PC-9 (cell line): Measurements from ENCODE around the gene SGMS1. TPM values are rescaled to one million over a fixed set of nuclear protein-coding genes. Genes with fewer than 3 reads are reported as not detected.

Experiments used
- BruUV-seq: library from RNA; stranded (reverse); fragments of 400-500 nt; replicated peaks from 2 replicates; lab custom pipeline; 2021; lab: Mats Ljungman, UMichigan
- CTCF ChIA-PET: fragments of 300-600 bp; sonication (Branson Sonifier 250); formaldehyde crosslinking; loops from one replicate; lab custom pipeline; 2022; ENCODE audit warnings: antibody characterized with exemption; lab: Charles Lee
- POLR2A ChIA-PET: fragments of 300-600 bp; sonication (Branson Sonifier 250); formaldehyde crosslinking; loops from one replicate; lab custom pipeline; 2022; ENCODE audit warnings: antibody characterized with exemption; ENCODE audit not compliant: unreplicated experiment; lab: Charles Lee
- DNase-seq, 2 experiments: peaks; one replicate each; pipeline versions ENCODE4 v3.0.0 to v3.0.0-alpha.2; 2015 to 2022; ENCODE audit warnings: mixed read lengths in 1 of 2
- H2AFZ ChIP-seq: fragments of 200-600 bp; sonication (generic); 2 replicates; pipeline ENCODE4 v1.8.1; 2017; ENCODE audit warnings: antibody characterized with exemption
- H3F3A ChIP-seq: fragments of 200-600 bp; sonication (generic); 2 replicates; pipeline ENCODE4 v1.8.1; 2017; ENCODE audit warnings: antibody characterized with exemption, mild to moderate bottlenecking, low read depth; ENCODE audit not compliant: insufficient read depth
- H3K27ac ChIP-seq: fragments of 200-600 bp; sonication (generic); 2 replicates; pipeline ENCODE4 v1.6.1; 2016; ENCODE audit warnings: mixed run types
- H3K27me3 ChIP-seq: fragments of 200-600 bp; sonication (generic); 2 replicates; pipeline ENCODE4 v1.6.1; 2016; ENCODE audit warnings: low read depth, mixed run types; ENCODE audit not compliant: insufficient read depth
- H3K36me3 ChIP-seq: fragments of 200-600 bp; sonication (generic); 2 replicates; pipeline ENCODE4 v1.6.1; 2016; ENCODE audit warnings: low read depth, mixed run types
- H3K4me1 ChIP-seq: fragments of 200-600 bp; sonication (generic); replicated peaks from 2 replicates; pipeline ENCODE4 v1.6.1; 2016; ENCODE audit warnings: mixed run types; ENCODE audit not compliant: insufficient read depth
- H3K4me2 ChIP-seq: fragments of 200-600 bp; sonication (generic); 2 replicates; pipeline ENCODE4 v1.6.1; 2017; ENCODE audit warnings: mixed run types
- H3K4me3 ChIP-seq: fragments of 200-600 bp; sonication (generic); 2 replicates; pipeline ENCODE4 v1.6.1; 2016; ENCODE audit warnings: mixed run types
- H3K79me2 ChIP-seq: fragments of 200-600 bp; sonication (generic); 2 replicates; pipeline ENCODE4 v1.6.1; 2017; ENCODE audit warnings: low read depth, mixed run types
- H3K9me2 ChIP-seq: fragments of 200-600 bp; sonication (generic); 2 replicates; pipeline ENCODE4 v1.8.1; 2017; ENCODE audit warnings: mild to moderate bottlenecking; ENCODE audit not compliant: insufficient read depth
- H3K9me3 ChIP-seq: fragments of 200-600 bp; sonication (generic); 2 replicates; pipeline ENCODE4 v1.8.1; 2016; ENCODE audit warnings: low read depth; ENCODE audit not compliant: insufficient read depth
- H4K20me1 ChIP-seq: fragments of 200-600 bp; sonication (generic); 2 replicates; pipeline ENCODE4 v1.8.1; 2017; ENCODE audit not compliant: insufficient read depth
- EZH2 ChIP-seq: fragments of 200-600 bp; sonication (generic); IDR thresholded peaks from 2 replicates; pipeline ENCODE4 v1.8.0; 2017; ENCODE audit warnings: antibody characterized with exemption, low read depth
- intact Hi-C: fragments of 100-400 bp; cut with micrococcal nuclease; formaldehyde crosslinking; loops from one replicate; pipeline ENCODE4 v1.10.0; 2022; ENCODE audit not compliant: unreplicated experiment
- total RNA-seq: library from RNA; stranded (reverse); gene quantifications from 2 replicates; pipeline ENCODE4 v1.2.3, GENCODE V29; 2021
- TF ChIP-seq, protein P1 (sequence below): fragments of 200-600 bp; sonication (generic); conservative IDR thresholded peaks from 2 replicates; pipeline ENCODE4 v1.6.1; 2017; ENCODE audit warnings: mixed run types, antibody characterized with exemption, mild to moderate bottlenecking, moderate library complexity

Gene SGMS1
- total RNA-seq, 1 experiment from 2014 or later = 35.0 TPM

DNA sequence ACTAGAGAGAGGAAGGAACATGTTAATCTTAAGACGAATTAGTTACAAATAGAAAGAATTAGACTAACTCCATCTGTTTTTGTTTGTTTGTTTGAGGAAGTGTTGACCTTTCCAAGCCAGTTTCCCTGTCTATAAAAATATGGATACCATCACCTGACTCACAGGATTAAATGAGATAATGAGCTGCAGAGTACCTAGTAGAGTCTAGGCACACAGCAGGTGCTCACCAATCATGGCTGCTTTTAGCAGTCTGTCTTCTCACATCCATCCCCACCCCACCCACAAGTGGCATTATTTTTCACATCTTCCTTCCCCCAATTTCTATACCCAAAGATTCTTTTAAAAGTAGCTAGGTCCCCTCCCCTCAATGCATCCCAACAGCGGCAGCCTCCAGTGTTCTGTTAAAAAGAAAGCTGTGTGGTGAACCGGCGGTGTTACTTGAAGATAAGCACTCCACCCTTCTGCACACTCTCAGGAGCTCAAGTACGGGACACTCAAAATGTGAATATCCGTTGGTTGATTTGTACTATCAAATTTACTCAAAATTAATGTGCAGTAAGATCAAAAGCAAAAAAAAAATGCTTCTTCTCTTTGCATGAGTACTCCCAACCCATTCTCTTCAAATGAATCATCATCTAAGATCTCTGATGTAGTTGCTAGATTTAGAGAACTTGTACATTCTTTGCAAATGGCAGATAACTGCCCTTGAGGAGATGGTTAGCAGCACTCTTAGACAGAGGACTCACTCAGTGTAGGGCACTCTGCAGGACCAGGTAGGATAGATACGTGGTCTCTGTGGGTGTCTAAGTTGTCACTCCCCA is 227.1 kb downstream of the SGMS1 start:
- Histone ChIP-seq H3K79me2 (peaks cover 96% of the 10 kb centered on the region), H3F3A (peaks cover 34% of the 10 kb centered on the region), H3K9me3 (peaks cover 3% of the 10 kb centered on the region), H3K27me3 (no peaks in the 10 kb centered on the region), H3K4me2 (peak overlapping the region; percentile 58), H2AFZ (no peak overlapping the region), H3K9me2 (no peaks in the 10 kb centered on the region), H3K4me3 (no peak overlapping the region), H3K27ac (peak overlapping the region; percentile 86), H4K20me1 (no peaks in the 10 kb centered on the region), H3K36me3 (peaks cover 26% of the 10 kb centered on the region), H3K4me1 (peaks cover 63% of the 10 kb centered on the region)
- ChIA-PET CTCF (interaction anchor here (1.1 kb wide), 1 partner anchor 29 kb away, joined by 4 read pairs; no protein-coding TSS in a partner anchor), POLR2A (no interaction called here)
- intact Hi-C loops = no loop called here
- BruUV-seq = no TSS peak
- TF ChIP-seq, protein P1, sequence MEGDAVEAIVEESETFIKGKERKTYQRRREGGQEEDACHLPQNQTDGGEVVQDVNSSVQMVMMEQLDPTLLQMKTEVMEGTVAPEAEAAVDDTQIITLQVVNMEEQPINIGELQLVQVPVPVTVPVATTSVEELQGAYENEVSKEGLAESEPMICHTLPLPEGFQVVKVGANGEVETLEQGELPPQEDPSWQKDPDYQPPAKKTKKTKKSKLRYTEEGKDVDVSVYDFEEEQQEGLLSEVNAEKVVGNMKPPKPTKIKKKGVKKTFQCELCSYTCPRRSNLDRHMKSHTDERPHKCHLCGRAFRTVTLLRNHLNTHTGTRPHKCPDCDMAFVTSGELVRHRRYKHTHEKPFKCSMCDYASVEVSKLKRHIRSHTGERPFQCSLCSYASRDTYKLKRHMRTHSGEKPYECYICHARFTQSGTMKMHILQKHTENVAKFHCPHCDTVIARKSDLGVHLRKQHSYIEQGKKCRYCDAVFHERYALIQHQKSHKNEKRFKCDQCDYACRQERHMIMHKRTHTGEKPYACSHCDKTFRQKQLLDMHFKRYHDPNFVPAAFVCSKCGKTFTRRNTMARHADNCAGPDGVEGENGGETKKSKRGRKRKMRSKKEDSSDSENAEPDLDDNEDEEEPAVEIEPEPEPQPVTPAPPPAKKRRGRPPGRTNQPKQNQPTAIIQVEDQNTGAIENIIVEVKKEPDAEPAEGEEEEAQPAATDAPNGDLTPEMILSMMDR = no peak
- TF ChIP-seq EZH2 = no peak
- peak in 1 of 2 experiments; percentile 78 for DNase-seq

DNA sequence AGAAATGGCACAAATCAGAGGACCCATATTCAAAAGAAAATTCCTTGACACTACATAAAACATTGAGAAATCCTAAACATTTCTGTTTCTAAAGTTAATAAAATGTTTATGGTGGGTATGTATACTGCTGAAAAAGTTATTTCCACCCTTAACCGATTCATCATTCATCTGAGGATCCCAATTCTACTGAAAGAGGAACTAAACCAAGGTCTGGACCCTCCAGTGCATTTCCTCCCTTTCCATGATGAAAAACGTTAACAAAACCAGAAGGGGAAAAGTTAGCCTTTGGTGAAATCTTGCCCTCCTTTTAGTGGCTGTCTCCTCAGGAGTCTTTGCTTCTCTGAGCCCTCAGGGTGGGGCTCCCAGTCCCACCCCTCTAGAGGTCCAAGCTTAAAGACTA is 227.9 kb downstream of the SGMS1 start:
- H3K27ac ChIP-seq = peak overlapping the region; percentile 86
- CTCF ChIA-PET = no interaction called here
- peaks cover 63% of the 10 kb centered on the region for H3K4me1 ChIP-seq
- intact Hi-C loops = no loop called here
- H4K20me1 ChIP-seq = no peaks in the 10 kb centered on the region
- peak overlapping the region; percentile 4; the same call in 1 of the 2 replicates for H3K4me3 ChIP-seq
- H3K9me3 ChIP-seq = peaks cover 3% of the 10 kb centered on the region
- H2AFZ ChIP-seq = no peak overlapping the region
- no peak for DNase-seq
- TF ChIP-seq, protein P1 = no peak
- TF ChIP-seq EZH2 = no peak
- no peaks in the 10 kb centered on the region for H3K9me2 ChIP-seq
- POLR2A ChIA-PET = no interaction called here
- no peaks in the 10 kb centered on the region for H3K27me3 ChIP-seq
- peaks cover 96% of the 10 kb centered on the region for H3K79me2 ChIP-seq
- no TSS peak for BruUV-seq
- peaks cover 34% of the 10 kb centered on the region for H3F3A ChIP-seq
- H3K4me2 ChIP-seq = peak overlapping the region; percentile 58
- H3K36me3 ChIP-seq = peaks cover 32% of the 10 kb centered on the region

GRCh38 chr10:50395271-50395670 is 228.5 kb downstream of the SGMS1 start:
- peak overlapping the region; percentile 4; the same call in 1 of the 2 replicates for H3K4me3 ChIP-seq
- CTCF ChIA-PET = no interaction called here
- no peak overlapping the region for H2AFZ ChIP-seq
- peaks cover 3% of the 10 kb centered on the region for H3K9me3 ChIP-seq
- BruUV-seq = no TSS peak
- H3K36me3 ChIP-seq = peaks cover 37% of the 10 kb centered on the region
- no peaks in the 10 kb centered on the region for H4K20me1 ChIP-seq
- H3K27me3 ChIP-seq = no peaks in the 10 kb centered on the region
- H3K27ac ChIP-seq = peak overlapping the region; percentile 86
- peaks cover 63% of the 10 kb centered on the region for H3K4me1 ChIP-seq
- TF ChIP-seq EZH2 = no peak
- TF ChIP-seq, protein P1 = no peak
- POLR2A ChIA-PET = interaction anchor here (0.6 kb wide), 1 partner anchor 135 kb away, joined by 3 read pairs; no protein-coding TSS in a partner anchor
- H3K4me2 ChIP-seq = peak overlapping the region; percentile 58
- peaks cover 34% of the 10 kb centered on the region for H3F3A ChIP-seq
- H3K9me2 ChIP-seq = no peaks in the 10 kb centered on the region
- H3K79me2 ChIP-seq = peaks cover 96% of the 10 kb centered on the region
- peak in 1 of 2 experiments; percentile 93 for DNase-seq
- intact Hi-C loops = no loop called here
